Prostate gland (tissue), 2 donors: ENCODE measurements around the gene ATG7.

ENCODE experiments used
- POLR2A ChIP-seq: fragments of 450-650 bp; IDR thresholded peaks from one replicate; pipeline ENCODE4 v1.6.1; 2016; ENCODE audit warnings: antibody characterized with exemption, mild to moderate bottlenecking
- POLR2AphosphoS5 ChIP-seq: sonication (generic); formaldehyde crosslinking; IDR thresholded peaks from one replicate; pipeline ENCODE4 v1.6.1; 2017; ENCODE audit warnings: antibody characterized with exemption
- TF ChIP-seq, protein P1 (sequence below), 4 experiments: fragments of 200-600 bp in 2 of 4; fragments of 450-650 bp in 2 of 4; sonication (generic) in 2 of 4; IDR thresholded peaks; 1 replicate in 3 of 4; 2 replicates in 1 of 4; pipeline ENCODE4 v1.5.1; 2016 to 2019; ENCODE audit warnings: antibody characterized with exemption in 4 of 4, mild to moderate bottlenecking in 2 of 4, moderate library complexity in 2 of 4

DNA sequence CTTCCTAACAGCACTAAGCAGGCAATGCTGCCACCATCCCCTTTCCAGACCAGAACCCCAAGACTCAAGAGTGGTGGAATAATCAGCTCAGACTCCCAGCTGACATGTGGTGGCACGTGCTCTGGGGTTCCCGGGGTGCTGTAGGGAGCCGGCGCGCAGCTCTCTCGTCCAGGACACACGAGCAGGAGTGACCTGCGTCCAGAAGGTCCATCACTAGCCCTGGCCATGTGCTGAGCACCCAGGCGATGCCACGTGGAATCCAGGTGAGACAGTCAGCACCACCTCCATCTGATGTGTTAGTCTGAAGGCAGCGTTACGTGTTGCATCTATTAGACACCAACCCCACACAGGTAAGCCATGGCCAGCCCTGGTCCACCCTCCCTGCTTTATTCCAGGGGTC, 293.3 kb downstream of the ATG7 start:
- TF ChIP-seq, protein P1, sequence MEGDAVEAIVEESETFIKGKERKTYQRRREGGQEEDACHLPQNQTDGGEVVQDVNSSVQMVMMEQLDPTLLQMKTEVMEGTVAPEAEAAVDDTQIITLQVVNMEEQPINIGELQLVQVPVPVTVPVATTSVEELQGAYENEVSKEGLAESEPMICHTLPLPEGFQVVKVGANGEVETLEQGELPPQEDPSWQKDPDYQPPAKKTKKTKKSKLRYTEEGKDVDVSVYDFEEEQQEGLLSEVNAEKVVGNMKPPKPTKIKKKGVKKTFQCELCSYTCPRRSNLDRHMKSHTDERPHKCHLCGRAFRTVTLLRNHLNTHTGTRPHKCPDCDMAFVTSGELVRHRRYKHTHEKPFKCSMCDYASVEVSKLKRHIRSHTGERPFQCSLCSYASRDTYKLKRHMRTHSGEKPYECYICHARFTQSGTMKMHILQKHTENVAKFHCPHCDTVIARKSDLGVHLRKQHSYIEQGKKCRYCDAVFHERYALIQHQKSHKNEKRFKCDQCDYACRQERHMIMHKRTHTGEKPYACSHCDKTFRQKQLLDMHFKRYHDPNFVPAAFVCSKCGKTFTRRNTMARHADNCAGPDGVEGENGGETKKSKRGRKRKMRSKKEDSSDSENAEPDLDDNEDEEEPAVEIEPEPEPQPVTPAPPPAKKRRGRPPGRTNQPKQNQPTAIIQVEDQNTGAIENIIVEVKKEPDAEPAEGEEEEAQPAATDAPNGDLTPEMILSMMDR (IDR thresholded peaks at IDR 0.05): no peak
- TF ChIP-seq POLR2A (no peak), POLR2AphosphoS5 (no peak)
